Measurements from ENCODE around the gene H19.

Gene H19

GRCh38 chr11:1997755-1998154, at the start of gene H19:
H19 (minus strand) TSS chr11:1997842.
- POLR2A ChIA-PET = no interaction called here
- Histone ChIP-seq H3K4me1 (ENCODE audit: control insufficient read depth, insufficient read depth, low read length) (no peaks in the 10 kb centered on the region), H3K9me3 (ENCODE audit: control insufficient read depth, insufficient read depth, low read depth, low read length) (no peaks in the 10 kb centered on the region), H3K27ac (ENCODE audit: extremely low read depth, low read depth, low read length) (no peak within 1 kb of the TSS), H3K4me3 (ENCODE audit: low read depth, low read length) (no peak within 1 kb of the TSS), H3K36me3 (ENCODE audit: control insufficient read depth in 2 of 2, insufficient read depth in 1 of 2, low read length in 2 of 2) (no peaks in the 10 kb centered on the region)
- CTCF ChIA-PET = interaction anchor here (0.6 to 2.3 kb wide), 7 partner anchors 38 to 475 kb away, joined by 3 to 22 read pairs (median 3); no protein-coding TSS in a partner anchor
- TF ChIP-seq ZNF2 (tag by site-specific recombination; IDR thresholded peaks at IDR 0.05) = no peak
- no peak for TF ChIP-seq ZNF114 (tag by site-specific recombination; IDR thresholded peaks at IDR 0.05)
- no peak for TF ChIP-seq OSR2 (tag by site-specific recombination; IDR thresholded peaks at IDR 0.05)

DNA sequence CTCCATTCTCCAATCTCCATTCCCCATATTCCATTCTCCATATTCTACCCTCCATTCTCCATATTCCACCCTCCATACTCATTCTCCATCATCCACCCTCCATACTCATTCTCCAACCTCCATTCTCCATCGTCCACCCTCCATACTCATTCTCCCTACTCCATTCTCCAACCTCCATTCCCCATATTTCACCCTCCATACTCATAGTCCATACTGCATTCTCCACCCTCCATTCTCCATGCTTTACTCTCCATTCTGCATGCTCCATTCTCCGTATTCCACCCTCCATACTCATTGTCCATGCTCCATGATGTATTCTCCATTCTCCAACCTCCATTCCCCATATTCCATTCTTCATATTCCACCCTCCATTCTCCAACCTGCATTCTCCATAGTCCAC, 44.3 kb upstream of the H19 start:
- peak; percentile 22; the same call in 1 of the 2 replicates for TF ChIP-seq ZNF366 (tag by site-specific recombination; conservative IDR thresholded peaks at IDR 0.05)
- 0 out of 2 replicates have a peak, but pooled peaks have one; percentile 15 for TF ChIP-seq PRDM1 (tag by site-specific recombination; IDR thresholded peaks at IDR 0.05)
- TF ChIP-seq HOXC10 (CRISPR knock-in tag; IDR thresholded peaks at IDR 0.05) = no peak
- TF ChIP-seq ZNF701 (tag by site-specific recombination; IDR thresholded peaks at IDR 0.05) = peak; percentile 53; the same call in 1 of the 2 replicates
- TF ChIP-seq KLF17 (tag by site-specific recombination; IDR thresholded peaks at IDR 0.05) = no peak
- no peak for TF ChIP-seq HIC1 (tag by site-specific recombination; IDR thresholded peaks at IDR 0.05)
- peak; percentile 98 for TF ChIP-seq YY2 (tag by site-specific recombination; IDR thresholded peaks at IDR 0.05)
- TF ChIP-seq ZXDB (tag by site-specific recombination; IDR thresholded peaks at IDR 0.05) = no peak
- TF ChIP-seq SCRT2 (tag by site-specific recombination; IDR thresholded peaks at IDR 0.05) = no peak
- ChIA-PET CTCF (no interaction called here), POLR2A (no interaction called here)
- Histone ChIP-seq H3K4me1 (ENCODE audit: control insufficient read depth, insufficient read depth, low read length) (no peaks in the 10 kb centered on the region), H3K36me3 (ENCODE audit: control insufficient read depth in 2 of 2, insufficient read depth in 1 of 2, low read length in 2 of 2) (no peaks in the 10 kb centered on the region), H3K27ac (ENCODE audit: extremely low read depth, low read depth, low read length) (no peak overlapping the region), H3K4me3 (ENCODE audit: low read depth, low read length) (no peak overlapping the region), H3K9me3 (ENCODE audit: control insufficient read depth, insufficient read depth, low read depth, low read length) (no peaks in the 10 kb centered on the region)

DNA sequence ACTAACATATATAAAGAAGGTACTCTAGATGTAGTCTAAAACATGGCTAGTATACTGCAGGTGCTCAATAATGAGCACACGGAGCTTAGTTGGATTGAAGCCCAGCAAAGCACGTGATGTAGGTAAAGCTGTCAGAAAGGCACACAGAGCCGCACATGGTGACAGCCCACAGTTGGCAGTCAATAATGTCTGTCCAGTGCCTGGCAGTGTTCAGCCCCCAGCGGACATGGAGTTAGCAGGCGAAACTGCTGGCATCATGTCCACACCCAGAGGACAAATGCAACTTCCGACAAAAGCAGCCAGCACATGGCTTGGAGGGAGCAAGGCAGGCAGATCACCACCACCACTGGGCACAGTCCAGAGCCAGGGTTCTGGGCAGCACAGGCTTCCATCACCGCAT, 43.5 kb upstream of the H19 start:
- no peaks in the 10 kb centered on the region for H3K4me1 ChIP-seq (ENCODE audit: control insufficient read depth, insufficient read depth, low read length)
- no peak for TF ChIP-seq HOXD13 (CRISPR knock-in tag; IDR thresholded peaks at IDR 0.05; ENCODE audit: borderline replicate concordance)
- no peak for TF ChIP-seq ZNF266 (tag by site-specific recombination; IDR thresholded peaks at IDR 0.05; ENCODE audit: low read depth)
- no peak for TF ChIP-seq SP2 (tag by site-specific recombination; IDR thresholded peaks at IDR 0.05)
- no peak for TF ChIP-seq ZNF341 (tag by site-specific recombination; IDR thresholded peaks at IDR 0.05; ENCODE audit: low read depth)
- TF ChIP-seq ZNF701 (tag by site-specific recombination; IDR thresholded peaks at IDR 0.05) = no peak
- TF ChIP-seq KLF8 (tag by site-specific recombination; IDR thresholded peaks at IDR 0.05) = no peak
- TF ChIP-seq ZNF10 (tag by site-specific recombination; IDR thresholded peaks at IDR 0.05) = no peak
- TF ChIP-seq SCRT1 (tag by site-specific recombination; IDR thresholded peaks at IDR 0.05; ENCODE audit: borderline replicate concordance) = no peak
- no peak for TF ChIP-seq ZSCAN16 (tag by site-specific recombination; IDR thresholded peaks at IDR 0.05)
- no peak for TF ChIP-seq ZNF133 (tag by site-specific recombination; IDR thresholded peaks at IDR 0.05)
- TF ChIP-seq ZSCAN23 (tag by site-specific recombination; IDR thresholded peaks at IDR 0.05) = no peak
- TF ChIP-seq ZNF426 (tag by site-specific recombination; IDR thresholded peaks at IDR 0.05) = no peak
- TF ChIP-seq ZNF670 (tag by site-specific recombination; IDR thresholded peaks at IDR 0.05; ENCODE audit: low read depth) = no peak
- no peak for TF ChIP-seq ZBTB20 (tag by site-specific recombination; IDR thresholded peaks at IDR 0.05)
- no peak for TF ChIP-seq ZFP37 (tag by site-specific recombination; IDR thresholded peaks at IDR 0.05)
- TF ChIP-seq ZNF473 (tag by site-specific recombination; IDR thresholded peaks at IDR 0.05) = no peak
- no peaks in the 10 kb centered on the region for H3K36me3 ChIP-seq (ENCODE audit: control insufficient read depth in 2 of 2, insufficient read depth in 1 of 2, low read length in 2 of 2)
- no peaks in the 10 kb centered on the region for H3K9me3 ChIP-seq (ENCODE audit: control insufficient read depth, insufficient read depth, low read depth, low read length)
- POLR2A ChIA-PET = no interaction called here
- CTCF ChIA-PET = interaction anchor here (7.9 kb wide), 1 partner anchor 110 kb away, joined by 428 read pairs; no protein-coding TSS in a partner anchor
- H3K4me3 ChIP-seq (ENCODE audit: low read depth, low read length) = no peak overlapping the region
- H3K27ac ChIP-seq (ENCODE audit: extremely low read depth, low read depth, low read length) = no peak overlapping the region
